Daoy (cell line): ENCODE data around the gene POLE. TPM values are rescaled to one million over a fixed set of nuclear protein-coding genes. Genes with fewer than 3 reads are reported as not detected.
"Not testable (repeated sequence)": the region's sequence is repeated elsewhere in the genome, so short reads cannot be mapped to it uniquely, and the experiment has no call there.

Source experiments
- DNase-seq: peaks from one replicate; pipeline ENCODE4 v3.0.0-alpha.2; 2015; ENCODE audit warnings: low read depth
- total RNA-seq: library from RNA; depleted of rRNA; stranded (reverse); fragments of >200 nt; shearing (Covaris generic); gene quantifications from 2 replicates; pipeline ENCODE4 v1.2.3, GENCODE V29; 2014

The POLE gene
- total RNA-seq, 1 experiment from 2014 or later: 23.5 TPM

DNA sequence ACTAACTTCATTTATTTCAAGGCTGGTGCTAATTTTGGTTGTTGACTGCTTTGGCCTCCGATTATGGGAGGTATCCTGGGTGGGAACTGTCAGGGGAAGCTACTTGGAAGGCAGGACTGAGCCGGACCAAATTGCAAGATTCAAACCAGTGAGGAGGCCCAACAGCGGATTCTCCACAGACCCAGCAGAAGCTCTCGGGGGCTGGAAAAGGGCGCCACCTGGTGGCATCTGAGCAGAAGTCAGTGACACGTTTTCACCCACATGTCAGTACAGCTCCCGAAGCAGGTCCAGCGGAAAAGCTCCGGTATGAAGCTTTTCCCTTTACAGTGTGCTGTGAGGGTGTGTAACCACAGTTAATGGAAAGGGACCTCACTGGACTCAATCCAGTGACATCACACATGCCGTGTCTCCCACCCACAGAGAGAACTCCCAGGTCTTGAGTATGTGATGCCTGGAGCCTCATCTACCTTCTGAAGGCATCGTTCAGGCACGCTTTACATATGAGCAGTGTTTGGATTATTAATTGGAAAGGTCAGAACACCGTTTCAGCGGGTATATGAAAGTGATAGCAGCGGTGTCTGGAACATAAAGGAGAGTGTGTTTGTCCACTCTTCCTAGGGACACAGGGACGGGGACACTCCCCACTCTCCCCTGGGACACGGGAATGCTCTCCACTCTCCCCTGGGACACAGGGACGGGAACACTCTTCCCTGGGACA lies 72.1 kb downstream of the POLE start:
- peak; percentile 79 for DNase-seq

DNA sequence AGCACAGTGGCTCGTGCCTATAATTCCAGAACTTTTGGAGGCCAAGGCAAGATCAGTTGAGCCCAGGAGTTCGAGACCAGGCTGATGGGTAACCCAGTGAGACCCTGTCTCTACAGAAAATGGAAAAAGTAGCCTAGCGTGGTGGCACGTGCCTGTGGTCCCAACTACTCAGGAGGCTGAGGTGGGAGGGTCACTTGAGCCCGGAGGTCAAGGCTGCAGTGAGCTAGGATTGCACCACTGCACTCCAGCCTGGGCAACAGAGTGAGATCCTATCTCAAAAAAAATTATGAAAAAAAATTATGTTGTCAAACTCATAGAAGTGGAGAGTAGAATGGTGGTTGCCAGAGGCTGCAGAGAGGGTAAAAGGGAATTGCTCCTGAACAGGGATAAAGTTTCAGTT lies 73.1 kb downstream of the POLE start:
- DNase-seq: no peak

DNA sequence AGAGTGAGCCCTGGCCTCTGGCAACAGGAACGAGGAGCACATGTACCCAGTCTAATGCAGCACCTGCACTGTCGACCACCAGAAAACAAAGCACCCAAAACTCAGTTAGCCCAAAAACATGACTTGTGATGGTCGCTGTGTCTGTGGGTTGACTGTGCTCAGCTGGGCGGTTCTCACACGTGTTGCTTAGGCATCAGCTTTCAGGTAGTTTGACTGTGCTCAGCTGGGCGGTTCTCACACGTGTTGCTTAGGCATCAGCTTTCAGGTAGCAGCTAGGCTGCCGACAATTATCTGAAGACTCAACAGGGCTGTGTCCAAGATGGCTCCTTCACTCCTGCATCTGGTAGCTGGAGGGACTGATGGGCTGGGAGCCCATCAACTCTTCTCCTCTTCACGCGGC lies 75.5 kb downstream of the POLE start:
- no peak for DNase-seq

DNA sequence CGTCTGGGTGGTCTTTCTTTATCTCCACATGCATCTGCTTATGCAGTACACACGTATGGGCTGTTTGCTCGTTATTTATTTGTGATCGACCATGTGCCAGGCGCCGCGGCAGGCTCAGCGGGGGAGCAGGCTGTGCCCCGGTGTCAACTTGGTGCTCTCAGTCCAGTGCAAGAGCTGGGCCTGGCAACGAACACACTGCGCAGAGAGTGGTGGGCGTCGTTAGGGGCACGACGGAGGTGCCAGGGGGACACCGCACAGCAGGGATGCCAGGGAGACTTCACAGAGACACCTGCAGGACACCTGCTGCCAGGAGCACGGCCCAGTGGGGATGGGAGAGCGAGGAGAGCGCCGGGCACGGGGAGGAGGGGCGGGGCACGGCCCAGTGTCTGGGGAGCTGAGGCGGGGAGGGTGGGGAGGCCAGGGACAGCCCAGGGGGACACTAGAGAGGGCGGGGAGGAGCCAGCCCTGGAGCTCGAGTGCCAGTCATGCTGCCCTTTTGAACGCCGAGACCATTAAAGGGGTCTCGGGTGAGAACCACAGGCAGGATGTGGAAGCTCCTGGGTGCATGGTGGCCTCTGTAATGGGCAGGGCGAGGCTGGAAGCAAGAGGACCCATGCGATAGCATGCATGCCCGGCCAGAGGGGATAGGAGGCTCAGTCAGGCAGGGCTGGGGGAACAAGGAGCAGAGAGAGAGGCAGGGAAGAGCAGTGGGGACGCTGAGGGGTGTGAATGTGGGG lies 76.1 kb downstream of the POLE start:
- DNase-seq: no peak

GRCh38 chr12:132610051-132610759 lies 76.9 kb downstream of the POLE start, which contains the start of gene LRCOL1:
Gene LRCOL1, minus strand, starts transcription at chr12:132610582. Its CDS starts 4,331 bp downstream, at chr12:132606251.
- peak; percentile 71 for DNase-seq

DNA sequence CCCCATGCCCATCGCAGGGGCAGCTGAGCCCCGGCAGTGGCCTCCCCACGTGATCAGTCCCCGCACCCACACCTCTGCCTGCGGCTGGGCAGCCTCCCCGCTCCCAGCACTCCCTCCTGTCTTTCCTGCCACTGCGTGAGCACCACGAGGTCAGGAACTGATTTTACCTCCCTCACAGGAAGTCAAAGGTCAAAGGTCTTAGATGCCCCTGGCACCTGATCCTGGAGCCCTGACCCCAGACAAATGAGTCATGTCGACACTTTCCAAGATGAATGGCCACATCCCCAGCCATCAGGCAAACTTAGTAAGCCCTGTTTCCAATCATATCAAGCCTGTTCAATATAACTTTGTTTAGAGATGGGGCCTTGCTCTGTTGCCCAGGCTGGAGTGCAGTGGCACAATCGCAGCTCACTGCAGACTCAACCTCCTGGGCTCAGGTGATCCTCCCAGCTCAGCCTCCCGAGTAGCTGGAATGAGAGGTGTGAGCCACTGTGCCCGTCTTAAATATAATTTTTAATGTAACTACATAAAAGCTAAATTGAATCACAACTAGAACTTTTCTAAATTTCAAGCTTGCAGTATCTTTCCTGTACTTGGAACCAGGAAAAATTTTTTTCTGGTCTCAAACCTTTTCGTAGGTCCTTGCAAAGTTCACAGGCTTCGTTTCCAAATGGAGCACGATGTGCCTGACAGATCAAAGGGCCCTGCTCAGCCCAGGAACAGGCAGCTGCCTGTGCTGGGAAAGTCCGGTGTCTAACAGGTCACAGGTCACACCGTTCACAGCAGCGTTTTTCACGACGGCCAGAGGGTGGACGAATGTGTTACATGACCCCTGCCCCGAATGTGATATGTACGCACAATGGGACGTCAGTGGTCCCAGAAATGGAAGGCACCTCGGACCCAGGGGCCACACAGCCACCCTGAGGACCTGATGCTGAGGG lies 78.6 kb downstream of the POLE start:
- no peak for DNase-seq

DNA sequence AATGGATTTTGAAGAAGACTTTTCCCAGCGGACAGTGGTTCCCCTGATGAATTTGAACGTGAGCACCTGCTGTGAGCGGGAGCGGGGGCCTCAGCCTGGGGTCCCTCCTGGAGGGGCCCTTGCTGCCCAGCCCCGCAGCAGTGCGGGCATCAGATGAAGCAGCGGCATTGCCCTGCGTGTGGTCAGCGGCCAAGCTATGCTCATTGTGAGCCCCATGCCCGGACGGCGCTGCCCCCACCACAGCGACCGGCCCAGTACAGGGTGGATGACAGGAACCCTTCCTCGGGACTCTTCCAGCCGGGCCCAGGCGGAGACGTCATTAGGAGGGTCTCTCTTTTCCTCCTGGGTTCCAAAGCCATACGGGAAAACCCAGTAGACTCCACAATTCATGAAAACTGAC lies 80.2 kb downstream of the POLE start:
- DNase-seq: no peak

- DNase-seq: no peak
These were observed 80.7 kb downstream of the POLE start for GRCh38 chr12:132606466-132606865.

DNA sequence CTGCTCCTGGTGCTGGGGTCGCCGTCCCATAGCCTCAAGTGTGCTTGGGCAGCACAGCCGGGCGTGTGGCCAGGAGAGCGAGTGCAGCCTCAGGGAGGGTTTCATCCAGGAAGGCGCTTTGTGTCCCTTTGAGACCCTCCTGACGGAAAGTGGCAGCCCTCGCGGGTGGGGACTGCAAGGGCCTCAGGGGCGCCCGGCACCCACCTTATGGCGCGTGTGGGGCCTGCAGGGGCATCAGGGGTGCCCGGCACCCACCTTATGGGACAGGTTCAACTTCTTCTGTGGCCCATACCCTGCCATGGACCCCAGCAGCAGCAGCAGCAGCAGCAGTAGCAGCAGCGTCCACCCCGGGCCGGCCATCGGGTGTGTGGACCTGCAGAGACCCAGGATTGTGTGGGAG lies 81.2 kb downstream of the POLE start:
- DNase-seq: no peak

DNA sequence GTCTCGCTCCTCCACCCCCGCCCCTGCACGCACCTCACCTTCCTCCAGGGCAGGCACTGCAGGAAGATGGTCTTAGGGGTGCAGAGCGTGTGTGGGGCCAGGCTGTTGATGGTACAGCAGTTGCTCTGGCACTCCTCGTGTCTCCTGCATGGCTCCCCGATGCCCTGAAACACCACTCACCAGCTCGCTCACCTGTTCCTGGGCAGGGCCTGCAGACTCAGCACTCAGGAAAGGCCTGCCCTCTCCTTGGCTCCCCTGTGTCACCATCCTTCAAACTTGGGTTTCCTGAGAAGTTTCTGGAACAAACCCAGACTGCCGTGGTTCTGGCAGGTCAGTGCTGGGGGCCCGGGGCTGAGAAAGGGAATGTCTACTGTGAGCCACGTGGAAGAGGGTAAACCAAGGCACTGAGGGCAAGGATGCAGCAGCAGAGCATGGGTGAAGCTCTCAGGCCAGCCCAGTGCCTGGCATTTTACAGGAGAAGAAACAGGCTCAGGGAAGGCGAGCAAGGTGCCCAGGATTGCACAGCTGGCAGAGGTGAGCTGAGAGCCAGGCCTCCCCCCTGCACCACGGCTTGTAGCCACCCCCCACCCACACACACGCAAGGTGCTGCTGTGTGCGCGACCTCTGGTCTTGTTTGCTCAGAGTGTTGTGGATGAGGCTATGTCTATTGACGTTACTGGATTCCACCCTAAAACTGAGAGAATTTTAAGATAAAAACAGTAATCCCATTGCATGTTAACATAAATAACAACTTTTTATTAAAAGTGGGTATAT lies 82.3 kb downstream of the POLE start:
- no peak for DNase-seq

DNA sequence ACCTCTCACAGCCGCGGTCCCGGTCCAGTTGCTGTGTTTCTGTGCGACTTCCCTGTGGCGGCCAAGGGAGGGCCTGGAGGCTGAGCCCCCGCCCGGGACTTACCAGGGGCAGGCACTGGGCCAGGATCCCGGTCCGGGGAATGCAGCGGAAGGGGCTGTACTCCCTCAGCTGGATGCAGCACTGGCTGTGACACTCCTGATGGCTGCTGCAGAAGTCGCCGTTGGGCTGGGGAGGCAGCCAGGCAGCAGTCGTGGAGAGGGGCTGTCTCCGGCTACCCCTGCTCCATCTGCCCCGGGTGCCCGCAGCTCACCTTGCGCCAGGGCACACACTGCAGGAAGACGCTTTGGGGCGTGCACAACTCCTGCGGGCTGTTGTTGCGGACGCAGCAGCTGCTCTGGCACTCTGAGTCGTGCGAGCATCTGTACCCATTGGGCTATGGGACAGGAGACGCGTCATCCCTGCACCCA lies 83.0 kb downstream of the POLE start:
- no peak for DNase-seq

- DNase-seq: no peak
These were observed 83.6 kb downstream of the POLE start for GRCh38 chr12:132603240-132604150.

DNA sequence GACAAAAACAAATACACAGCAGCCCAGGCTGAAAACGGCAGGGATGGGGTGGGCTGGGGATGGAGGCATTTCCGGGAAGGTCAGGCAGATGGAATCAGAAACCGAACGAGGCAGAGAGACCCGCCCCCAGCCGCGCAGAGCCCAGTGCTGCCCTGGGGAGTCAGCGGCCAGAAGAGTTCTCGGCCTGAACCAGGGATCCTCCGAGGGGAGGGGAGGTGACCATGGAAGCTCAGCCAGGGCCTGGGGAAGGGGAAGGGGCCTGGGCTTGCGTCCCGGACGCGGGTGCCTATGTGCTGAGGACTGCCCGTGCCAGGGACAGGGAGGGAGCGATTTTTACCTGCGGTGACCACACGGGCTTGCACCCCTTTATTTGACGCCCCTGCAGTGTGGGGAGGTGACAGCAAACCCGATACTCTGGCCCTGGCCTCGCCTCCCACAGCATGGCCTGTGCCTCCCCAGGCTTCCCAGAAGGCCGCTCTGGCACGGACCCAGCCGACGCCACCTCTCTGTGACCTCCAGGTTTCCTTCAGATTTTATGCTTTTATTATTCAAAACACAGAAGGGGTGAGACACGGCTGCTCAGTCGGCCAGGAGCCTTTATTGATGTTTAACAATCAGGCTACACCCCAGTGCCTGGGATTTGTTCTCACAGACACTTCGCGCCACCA lies 84.4 kb downstream of the POLE start:
- no peak for DNase-seq

GRCh38 chr12:132601171-132601883 lies 85.8 kb downstream of the POLE start:
- no peak for DNase-seq

DNA sequence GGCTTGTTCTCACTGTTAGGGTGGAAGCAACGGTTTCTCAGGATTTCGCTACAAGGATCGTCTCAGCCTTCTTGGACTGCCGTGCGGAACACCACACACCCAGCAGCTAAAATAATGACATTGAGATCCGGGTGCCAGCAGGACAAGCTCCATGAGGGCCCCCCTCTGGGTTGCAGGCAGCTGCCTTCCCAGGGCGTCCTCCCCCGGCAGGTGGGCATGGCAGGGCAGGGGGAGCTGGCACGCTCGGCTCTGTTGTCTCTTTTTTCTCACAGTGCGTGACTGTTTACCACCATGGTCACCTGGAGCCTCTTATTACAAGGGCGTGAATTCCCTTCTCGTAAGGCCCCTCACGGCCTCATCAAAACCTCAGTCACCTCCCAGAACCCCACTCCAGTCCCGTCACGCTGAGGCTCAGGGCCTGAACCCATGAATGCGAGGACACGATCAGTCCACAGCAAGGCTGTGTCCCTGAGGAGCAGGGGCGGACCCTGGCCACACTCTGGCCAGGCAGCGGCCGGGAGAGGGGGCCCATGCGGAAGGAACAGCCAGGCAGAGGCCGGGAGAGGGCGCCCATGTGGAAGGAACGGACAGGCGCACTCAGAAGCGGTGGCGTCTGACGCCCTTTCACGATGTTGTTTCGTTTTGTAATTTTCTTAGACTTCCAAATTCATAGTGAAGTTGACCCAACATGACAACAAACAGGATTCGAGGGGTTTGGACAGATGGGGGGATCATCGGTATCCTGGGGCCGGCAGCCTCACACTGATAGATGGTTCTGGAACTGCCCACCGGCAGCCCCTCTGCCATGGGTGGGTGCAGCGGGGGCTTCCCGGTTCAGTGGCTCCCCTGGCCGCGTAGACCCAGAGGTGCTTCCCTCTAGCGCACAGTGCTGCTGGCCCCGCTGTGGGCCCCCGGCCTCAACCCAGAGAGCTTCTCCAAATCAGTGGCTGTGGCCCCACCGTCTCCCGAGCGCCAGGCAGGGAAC lies 86.8 kb downstream of the POLE start:
- peak; percentile 73 for DNase-seq

DNA sequence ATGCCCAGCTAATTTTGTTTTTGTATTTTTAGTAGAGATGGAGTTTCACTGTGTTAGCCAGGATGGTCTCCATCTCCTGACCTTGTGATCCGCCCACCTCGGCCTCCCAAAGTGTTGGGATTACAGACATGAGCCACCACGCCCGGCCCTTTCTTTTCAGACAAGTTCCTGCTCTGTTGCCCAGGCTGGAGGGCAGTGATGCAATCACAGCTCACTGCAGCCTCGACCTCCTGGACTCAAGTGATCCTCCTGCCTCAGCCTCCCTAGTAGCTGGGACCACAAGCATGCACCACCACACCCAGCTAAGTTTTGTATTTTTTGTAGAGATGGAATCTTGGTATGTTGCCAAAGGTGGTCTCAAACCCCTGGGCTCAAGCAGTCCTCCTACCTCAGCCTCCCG lies 87.6 kb downstream of the POLE start:
- not testable (repeated sequence) for DNase-seq
